Stomach (tissue), 4 donors: Measurements from ENCODE around the gene BTBD17.

Source experiments
- POLR2A ChIP-seq, 4 donors: fragments of 450-650 bp; IDR thresholded peaks; one replicate each; pipeline ENCODE4 v1.6.1; 2016; ENCODE audit warnings: antibody characterized with exemption in 4 of 4, control low read depth in 2 of 4, mild to moderate bottlenecking in 1 of 4, moderate library complexity in 1 of 4
- POLR2AphosphoS5 ChIP-seq, 3 donors: sonication (generic); formaldehyde crosslinking; IDR thresholded peaks; one replicate each; pipeline ENCODE4 v1.6.1; 2016; ENCODE audit warnings: antibody characterized with exemption in 3 of 3
- TF ChIP-seq, protein P1 (sequence below), 7 experiments: fragments of 450-650 bp in 4 of 7; fragments of 200-600 bp in 3 of 7; sonication (generic) in 3 of 7; IDR thresholded peaks; one replicate each; pipeline ENCODE4 v1.5.1; 2016 to 2019; ENCODE audit warnings: antibody characterized with exemption in 7 of 7, control low read depth in 2 of 7, mild to moderate bottlenecking in 1 of 7

DNA sequence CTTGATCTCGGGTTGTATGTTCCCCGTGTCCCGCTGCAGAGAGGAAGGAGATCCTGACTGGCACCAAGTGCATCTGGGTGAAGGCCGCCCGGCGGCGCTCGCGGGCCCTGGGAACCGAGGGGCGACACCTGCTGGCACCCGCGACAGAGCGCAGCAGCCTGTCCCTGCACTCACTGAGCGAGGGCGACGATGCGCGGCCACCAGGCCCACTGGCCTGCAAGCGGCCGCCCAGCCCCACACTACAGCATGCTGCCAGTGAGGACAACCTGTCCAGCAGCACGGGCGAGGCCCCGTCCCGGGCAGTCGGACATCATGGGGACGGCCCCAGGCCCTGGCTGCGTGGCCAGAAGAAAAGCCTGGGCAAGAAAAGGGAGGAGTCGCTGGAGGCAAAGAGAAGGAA, 7.5 kb downstream of the BTBD17 start:
- TF ChIP-seq, protein P1, sequence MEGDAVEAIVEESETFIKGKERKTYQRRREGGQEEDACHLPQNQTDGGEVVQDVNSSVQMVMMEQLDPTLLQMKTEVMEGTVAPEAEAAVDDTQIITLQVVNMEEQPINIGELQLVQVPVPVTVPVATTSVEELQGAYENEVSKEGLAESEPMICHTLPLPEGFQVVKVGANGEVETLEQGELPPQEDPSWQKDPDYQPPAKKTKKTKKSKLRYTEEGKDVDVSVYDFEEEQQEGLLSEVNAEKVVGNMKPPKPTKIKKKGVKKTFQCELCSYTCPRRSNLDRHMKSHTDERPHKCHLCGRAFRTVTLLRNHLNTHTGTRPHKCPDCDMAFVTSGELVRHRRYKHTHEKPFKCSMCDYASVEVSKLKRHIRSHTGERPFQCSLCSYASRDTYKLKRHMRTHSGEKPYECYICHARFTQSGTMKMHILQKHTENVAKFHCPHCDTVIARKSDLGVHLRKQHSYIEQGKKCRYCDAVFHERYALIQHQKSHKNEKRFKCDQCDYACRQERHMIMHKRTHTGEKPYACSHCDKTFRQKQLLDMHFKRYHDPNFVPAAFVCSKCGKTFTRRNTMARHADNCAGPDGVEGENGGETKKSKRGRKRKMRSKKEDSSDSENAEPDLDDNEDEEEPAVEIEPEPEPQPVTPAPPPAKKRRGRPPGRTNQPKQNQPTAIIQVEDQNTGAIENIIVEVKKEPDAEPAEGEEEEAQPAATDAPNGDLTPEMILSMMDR (IDR thresholded peaks at IDR 0.05): peak in 3 of 7 experiments; percentile 10 to 21 (median 14)
- TF ChIP-seq POLR2AphosphoS5 (IDR thresholded peaks at IDR 0.05) (no peak), POLR2A (IDR thresholded peaks at IDR 0.05) (no peak)
